ENCODE data around the gene SMS.

SMS gene

DNA sequence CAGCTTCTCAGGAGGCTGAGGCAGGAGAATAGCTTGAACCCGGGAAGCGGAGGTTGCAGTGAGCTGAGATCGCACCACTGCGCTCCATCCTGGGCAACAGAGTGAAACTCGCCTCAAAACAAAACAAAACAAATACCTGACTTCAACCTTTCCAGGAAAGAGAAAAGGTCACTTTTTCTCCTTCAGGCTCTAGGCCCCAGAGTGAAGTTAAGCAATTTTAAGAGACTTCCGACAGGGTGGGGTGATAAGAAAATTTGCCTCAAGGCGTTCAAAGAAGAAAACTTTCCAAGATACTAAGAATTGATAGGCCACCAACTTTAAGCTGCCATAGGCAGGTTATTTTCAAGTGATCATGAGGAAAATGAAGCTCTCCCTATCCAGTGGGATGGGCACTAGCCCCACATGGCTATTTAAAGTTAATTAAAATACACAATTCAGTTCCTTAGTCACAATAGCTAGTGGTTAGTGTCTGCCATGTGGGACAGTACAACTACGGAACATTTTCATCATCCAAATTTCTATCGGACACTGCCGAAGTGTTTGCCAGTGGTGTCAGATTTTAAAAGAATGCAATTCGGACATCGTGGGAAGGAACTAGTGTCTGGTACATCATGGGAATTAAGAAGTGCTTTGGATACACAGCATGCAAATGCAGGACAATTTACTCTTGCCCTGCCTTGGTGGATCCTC is 33.0 kb downstream of the SMS start:
- 0 out of 2 replicates have a peak, but pooled peaks have one; percentile 42 for TF ChIP-seq JUND (IDR thresholded peaks at IDR 0.05; ENCODE audit: low read depth)
- DNase-seq (ENCODE audit: low read depth in 1 of 2, low spot score in 1 of 2): peak in 1 of 2 experiments; percentile 65
- in situ Hi-C loops (cut with HindIII; ENCODE audit: low pct_unique_long_range_greater_than_20kb, low sequenced_read_pairs): no loop called here

DNA sequence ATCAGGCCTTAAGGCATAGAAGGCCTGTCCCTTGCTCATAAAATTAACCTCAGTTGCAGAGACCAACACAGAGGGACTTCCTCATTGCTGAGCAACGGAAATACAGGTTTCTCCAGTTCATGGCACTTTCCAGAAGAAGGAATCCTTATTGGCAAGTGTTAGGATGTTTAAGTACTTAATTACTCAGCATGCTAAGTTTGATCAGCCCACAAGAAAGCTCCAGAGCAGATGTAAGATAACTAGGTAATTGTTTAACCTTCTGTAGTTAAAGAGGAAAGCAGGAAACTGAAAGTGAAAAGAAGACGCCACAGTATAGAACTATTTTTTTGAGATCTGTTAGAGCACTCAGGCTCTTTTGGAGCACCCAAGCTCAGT is 33.5 kb downstream of the SMS start:
- in situ Hi-C loops (cut with HindIII; ENCODE audit: low pct_unique_long_range_greater_than_20kb, low sequenced_read_pairs): no loop called here
- DNase-seq (ENCODE audit: low read depth in 1 of 2, low spot score in 1 of 2): peak; percentile 34 to 98
- TF ChIP-seq JUND (IDR thresholded peaks at IDR 0.05; ENCODE audit: low read depth): peak; percentile 82

DNA sequence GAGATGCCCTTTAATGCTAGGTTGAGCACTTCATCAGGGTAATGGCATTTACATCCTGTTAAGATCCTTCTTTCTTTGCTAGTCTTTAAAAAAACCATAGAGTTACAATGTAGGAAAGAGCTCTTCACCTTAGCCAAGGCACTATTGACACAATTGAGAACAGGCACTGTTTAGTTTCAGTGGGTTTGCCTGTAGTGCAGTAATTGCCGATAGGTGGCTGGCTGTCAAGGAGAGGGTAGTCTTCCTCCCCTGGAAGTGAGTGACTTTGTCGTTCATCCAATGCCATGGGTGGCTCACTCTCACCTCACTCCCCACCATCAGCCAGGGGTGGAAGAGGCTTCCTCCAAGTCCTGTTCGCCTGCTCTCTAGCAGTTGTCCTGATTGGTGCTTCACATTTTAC is 34.7 kb downstream of the SMS start:
- in situ Hi-C loops (cut with HindIII; ENCODE audit: low pct_unique_long_range_greater_than_20kb, low sequenced_read_pairs): no loop called here

DNA sequence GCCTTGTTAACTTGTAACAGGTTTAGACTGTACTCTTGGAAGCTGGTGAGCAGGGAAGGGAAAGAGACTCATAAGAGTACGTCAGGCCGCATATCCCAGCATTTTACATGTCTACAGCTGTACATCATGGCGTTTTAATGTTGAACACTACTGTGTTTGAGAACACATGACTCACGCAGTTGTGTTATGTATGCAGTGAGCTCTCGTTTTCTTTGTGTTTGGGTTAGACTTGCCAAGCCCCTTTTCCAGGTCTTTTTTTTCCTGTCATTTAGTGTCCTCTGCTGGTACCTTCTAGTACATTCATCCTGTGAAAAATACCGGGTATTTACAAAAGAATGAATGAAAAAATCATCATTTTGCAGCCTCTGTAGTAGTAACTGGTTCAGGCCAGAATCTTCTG is 35.3 kb downstream of the SMS start:
- TF ChIP-seq JUND (IDR thresholded peaks at IDR 0.05; ENCODE audit: low read depth): no peak
- in situ Hi-C loops (cut with HindIII; ENCODE audit: low pct_unique_long_range_greater_than_20kb, low sequenced_read_pairs): no loop called here
- DNase-seq (ENCODE audit: low read depth in 1 of 2, low spot score in 1 of 2): peak in 1 of 2 experiments; percentile 77

More for the DNA sequence above, 34.7 kb downstream of the SMS start:
- no peak for TF ChIP-seq JUND (IDR thresholded peaks at IDR 0.05; ENCODE audit: low read depth)
- peak in 1 of 2 experiments; percentile 63 for DNase-seq (ENCODE audit: low read depth in 1 of 2, low spot score in 1 of 2)

DNA sequence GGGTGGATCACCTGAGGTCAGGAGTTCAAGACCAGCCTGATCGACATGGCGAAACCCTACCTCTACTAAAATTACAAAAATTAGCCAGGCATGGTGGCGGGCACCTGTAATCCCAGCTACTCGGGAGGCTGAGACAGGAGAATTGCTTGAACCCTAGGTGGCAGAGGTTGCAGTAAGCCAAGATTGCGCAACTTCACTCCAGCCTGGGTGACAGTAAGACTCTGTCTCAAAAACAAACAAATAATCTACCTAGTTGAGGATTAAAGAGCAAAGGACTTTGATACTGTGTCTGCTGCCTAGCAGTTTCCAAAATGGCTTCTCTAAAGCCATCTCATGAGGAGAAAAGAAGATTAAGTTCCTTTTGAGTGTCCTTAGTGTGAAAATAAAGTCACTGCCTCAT is 37.8 kb downstream of the SMS start:
- in situ Hi-C loops (cut with HindIII; ENCODE audit: low pct_unique_long_range_greater_than_20kb, low sequenced_read_pairs): no loop called here
- no peak for DNase-seq (ENCODE audit: low read depth in 1 of 2, low spot score in 1 of 2)
- no peak for TF ChIP-seq JUND (IDR thresholded peaks at IDR 0.05; ENCODE audit: low read depth)

DNA sequence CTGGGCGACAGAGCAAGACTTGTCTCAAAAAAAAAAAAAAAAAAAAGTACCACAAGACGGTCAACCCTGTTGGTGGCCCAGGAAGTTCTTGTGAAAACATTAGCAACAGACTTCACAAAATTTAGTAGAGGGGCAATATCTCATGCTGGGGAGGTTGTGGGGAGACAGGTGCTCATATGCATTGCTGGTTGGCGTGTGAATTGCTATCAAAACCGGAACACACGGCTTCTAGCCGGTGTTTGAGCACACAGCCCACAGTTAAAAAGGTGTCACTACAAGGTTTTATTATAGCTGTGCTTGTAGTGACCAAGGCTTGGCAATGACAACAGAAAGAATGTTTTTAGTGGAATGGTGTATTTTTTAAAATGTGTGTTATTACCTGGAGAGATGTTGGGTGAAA is 41.8 kb downstream of the SMS start:
- in situ Hi-C loops (cut with HindIII; ENCODE audit: low pct_unique_long_range_greater_than_20kb, low sequenced_read_pairs): no loop called here
- DNase-seq (ENCODE audit: low read depth in 1 of 2, low spot score in 1 of 2): no peak
- TF ChIP-seq JUND (IDR thresholded peaks at IDR 0.05; ENCODE audit: low read depth): no peak

DNA sequence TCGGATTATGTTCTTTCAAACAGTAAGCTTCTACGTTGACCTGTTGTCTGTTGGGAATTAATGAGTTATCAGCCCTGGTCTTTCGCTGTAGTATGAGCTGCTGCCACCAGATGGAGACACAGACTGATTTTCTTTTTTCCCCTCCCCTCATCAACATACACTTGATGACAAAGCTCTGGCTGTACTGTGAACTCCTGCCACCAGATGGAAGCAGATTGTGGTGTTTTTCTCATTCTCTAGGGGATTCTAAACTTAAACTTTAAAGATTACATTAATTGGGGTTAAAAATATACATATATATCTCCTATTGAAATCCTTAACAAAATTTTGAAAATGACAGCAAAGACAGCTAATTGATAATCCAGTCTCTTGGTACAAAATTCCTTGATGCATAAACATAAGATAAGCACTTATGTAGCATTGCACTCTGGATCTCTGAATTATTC is 44.8 kb downstream of the SMS start:
- in situ Hi-C loops (cut with HindIII; ENCODE audit: low pct_unique_long_range_greater_than_20kb, low sequenced_read_pairs): no loop called here
- TF ChIP-seq JUND (IDR thresholded peaks at IDR 0.05; ENCODE audit: low read depth): no peak
- DNase-seq (ENCODE audit: low read depth in 1 of 2, low spot score in 1 of 2): peak; percentile 29 to 86

DNA sequence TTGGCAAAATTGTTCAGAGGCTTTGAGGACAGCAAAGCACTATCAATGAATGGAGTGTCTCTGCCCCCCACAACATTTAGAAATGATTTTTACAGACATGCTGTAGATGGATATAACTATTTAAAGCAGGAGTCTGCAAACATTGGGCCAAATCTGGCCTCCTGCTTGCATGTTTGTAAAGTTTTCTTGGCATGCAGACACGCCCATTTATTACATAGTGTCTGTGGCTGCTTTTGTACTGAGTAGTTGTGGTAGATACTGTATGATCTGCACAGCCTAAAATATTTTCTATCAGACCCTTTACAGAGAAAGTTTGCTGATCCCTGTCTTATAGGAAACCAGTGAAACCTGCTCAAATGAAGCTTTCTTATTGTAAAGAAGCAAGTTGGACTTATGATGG is 46.1 kb downstream of the SMS start:
- TF ChIP-seq JUND (IDR thresholded peaks at IDR 0.05; ENCODE audit: low read depth): no peak
- in situ Hi-C loops (cut with HindIII; ENCODE audit: low pct_unique_long_range_greater_than_20kb, low sequenced_read_pairs): no loop called here
- peak in 1 of 2 experiments; percentile 43 for DNase-seq (ENCODE audit: low read depth in 1 of 2, low spot score in 1 of 2)

DNA sequence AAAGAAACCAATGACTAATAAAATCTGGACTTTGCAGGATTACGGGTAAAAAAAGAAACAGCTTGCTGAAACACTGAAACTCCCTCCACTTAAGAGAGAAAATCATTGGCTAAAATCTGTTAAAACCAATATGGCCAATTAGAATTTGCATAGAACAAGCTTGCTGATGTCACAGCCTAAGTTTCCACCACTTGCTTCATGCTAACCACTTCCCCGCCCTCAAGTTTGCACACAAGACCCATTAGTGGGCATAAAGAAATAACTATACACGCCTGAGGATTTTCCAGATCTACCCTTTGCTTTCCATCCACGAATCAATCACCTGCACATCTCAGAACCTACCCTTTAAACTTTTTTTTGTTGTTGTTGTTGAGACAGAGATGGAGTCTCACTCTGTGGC is 48.9 kb downstream of the SMS start:
- in situ Hi-C loops (cut with HindIII; ENCODE audit: low pct_unique_long_range_greater_than_20kb, low sequenced_read_pairs): no loop called here
- no peak for TF ChIP-seq JUND (IDR thresholded peaks at IDR 0.05; ENCODE audit: low read depth)
- DNase-seq (ENCODE audit: low read depth in 1 of 2, low spot score in 1 of 2): no peak

DNA sequence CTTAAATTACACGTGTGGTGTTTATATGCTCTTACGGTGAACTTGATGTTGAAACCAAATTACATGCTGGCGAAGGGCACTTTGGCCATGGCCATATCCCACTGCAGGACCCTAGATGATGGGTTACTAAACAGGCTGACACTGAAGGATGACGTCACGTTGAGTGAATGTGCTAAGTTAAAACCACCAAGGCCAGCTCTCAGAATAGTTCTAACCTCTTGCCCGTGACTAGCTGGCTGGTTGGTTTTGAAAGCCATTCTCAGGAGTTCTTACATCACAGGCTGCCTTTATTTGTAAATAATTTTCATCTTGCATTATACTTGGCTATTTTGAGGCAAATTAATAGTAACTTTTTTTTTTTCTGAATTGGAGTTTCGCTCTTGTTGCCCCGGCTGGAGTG is 50.3 kb downstream of the SMS start:
- no peak for TF ChIP-seq JUND (IDR thresholded peaks at IDR 0.05; ENCODE audit: low read depth)
- in situ Hi-C loops (cut with HindIII; ENCODE audit: low pct_unique_long_range_greater_than_20kb, low sequenced_read_pairs): no loop called here
- no peak for DNase-seq (ENCODE audit: low read depth in 1 of 2, low spot score in 1 of 2)

DNA sequence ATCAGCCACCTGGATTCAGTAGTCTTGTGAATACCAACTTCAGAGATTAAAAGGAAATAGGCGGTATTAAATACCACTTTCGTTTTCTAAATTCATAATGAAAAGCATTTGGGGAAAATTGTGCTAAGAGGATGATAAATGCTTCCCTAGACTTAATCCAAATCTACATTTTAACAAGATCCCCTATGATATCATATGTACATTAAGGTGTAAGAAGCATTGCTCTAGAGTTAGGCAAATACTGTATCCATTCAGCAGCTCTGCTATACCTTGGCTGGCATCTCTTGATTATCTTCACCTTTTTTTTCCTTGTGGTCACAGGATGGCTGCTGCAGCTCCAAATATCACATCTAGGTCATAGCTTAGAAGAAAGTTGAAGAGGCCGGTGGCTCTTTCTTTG is 51.0 kb downstream of the SMS start:
- no peak for DNase-seq (ENCODE audit: low read depth in 1 of 2, low spot score in 1 of 2)
- in situ Hi-C loops (cut with HindIII; ENCODE audit: low pct_unique_long_range_greater_than_20kb, low sequenced_read_pairs): no loop called here
- no peak for TF ChIP-seq JUND (IDR thresholded peaks at IDR 0.05; ENCODE audit: low read depth)

DNA sequence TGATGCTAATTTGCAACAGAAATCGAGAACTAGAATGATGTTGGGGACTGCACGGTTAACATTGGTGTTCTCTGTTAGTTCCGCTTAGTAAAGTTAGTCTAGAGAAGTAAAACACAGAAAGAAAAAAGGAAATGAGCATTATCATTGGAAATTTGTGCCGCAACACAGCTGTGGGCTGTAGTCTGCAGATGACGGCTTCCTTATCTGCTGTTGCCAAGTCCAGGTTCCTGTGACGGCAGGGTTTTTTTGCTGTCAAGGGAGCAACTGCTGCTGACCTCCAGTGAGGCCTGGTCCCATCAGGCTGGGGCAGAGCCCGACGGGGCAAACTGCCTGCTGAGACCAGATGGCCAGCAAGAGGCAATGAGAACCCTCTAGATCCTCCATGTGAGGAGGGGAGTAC is 52.8 kb downstream of the SMS start:
- in situ Hi-C loops (cut with HindIII; ENCODE audit: low pct_unique_long_range_greater_than_20kb, low sequenced_read_pairs): no loop called here
- TF ChIP-seq JUND (IDR thresholded peaks at IDR 0.05; ENCODE audit: low read depth): no peak
- no peak for DNase-seq (ENCODE audit: low read depth in 1 of 2, low spot score in 1 of 2)

DNA sequence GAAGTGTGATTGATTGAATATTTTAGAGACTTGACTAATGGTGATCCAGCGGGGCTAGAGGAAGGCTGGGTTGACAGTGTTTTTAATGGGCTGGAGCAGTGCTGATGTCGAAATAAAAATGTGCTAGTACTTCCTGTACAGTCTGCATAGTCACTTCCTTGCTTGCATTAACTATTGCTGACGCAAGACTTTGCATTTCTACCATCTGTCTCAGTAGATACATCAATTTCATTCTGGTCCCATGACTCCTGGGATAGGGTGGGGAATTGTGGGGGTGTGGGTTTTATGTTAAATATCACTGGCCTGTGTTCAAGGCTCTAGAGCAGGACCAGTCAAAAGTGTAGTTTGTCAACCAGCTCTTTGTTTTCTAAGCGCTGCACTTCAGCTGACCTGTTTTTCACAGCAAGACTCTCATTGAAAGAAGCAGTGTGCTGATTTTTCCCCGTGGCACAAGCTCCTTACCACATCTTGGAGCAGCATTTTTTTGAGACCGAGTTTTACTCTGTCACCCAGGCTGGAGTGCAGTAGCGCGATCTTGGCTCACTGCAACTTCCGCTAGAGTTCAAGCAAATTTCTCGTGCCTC is 56.5 kb downstream of the SMS start:
- no peak for TF ChIP-seq JUND (IDR thresholded peaks at IDR 0.05; ENCODE audit: low read depth)
- in situ Hi-C loops (cut with HindIII; ENCODE audit: low pct_unique_long_range_greater_than_20kb, low sequenced_read_pairs): no loop called here
- DNase-seq (ENCODE audit: low read depth in 1 of 2, low spot score in 1 of 2): no peak

DNA sequence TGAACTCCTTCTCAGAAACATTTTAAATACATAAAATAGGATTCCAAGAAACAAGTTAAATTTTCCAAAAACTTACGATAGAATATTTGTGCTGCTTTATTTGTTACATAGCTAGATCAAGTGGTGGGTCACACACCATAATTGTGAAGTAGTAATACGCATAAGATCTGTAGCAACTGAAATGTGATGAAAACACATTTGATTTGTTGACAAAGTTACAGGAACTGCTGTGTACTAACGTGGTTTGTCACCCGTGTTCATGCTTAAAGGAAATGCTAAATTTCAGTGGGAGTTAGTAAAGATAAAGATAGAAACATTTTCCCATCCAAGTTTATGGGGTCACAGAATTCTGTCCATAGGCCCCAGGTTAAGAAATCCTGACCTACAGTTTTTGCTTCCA is 57.5 kb downstream of the SMS start:
- TF ChIP-seq JUND (IDR thresholded peaks at IDR 0.05; ENCODE audit: low read depth): no peak
- in situ Hi-C loops (cut with HindIII; ENCODE audit: low pct_unique_long_range_greater_than_20kb, low sequenced_read_pairs): no loop called here
- no peak for DNase-seq (ENCODE audit: low read depth in 1 of 2, low spot score in 1 of 2)
